ENCODE measurements around the gene DOK7.

DNA sequence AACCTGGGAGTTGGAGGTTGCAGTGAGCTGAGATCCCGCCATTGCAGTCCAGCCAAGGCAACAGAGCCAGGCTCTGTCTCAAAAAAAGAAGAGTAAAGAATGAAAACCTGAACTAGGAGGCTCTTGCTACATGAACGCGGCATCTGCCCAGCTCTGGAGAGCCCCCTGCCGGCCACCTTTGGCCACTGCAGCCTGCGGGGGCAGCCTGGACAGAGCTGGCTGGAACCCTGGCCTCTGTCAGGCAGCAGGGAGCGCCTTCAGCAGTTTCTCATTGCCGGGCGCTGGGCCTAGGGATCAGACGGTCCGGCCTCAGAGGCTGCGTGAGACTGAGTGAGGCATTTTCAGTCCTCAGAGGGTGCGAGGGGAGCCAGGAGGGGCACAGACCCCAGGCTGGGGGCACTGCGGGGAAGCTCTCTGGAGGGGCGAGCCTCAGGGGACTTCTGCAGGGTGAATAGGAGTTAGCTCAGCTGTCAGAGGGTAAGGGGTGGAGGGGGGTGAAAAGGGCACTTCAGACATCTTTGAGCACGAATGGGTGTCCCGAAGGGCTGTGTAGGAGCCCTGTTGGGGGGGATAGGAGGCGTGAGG lies 17.5 kb downstream of the DOK7 start:
- TF ChIP-seq, protein P1, sequence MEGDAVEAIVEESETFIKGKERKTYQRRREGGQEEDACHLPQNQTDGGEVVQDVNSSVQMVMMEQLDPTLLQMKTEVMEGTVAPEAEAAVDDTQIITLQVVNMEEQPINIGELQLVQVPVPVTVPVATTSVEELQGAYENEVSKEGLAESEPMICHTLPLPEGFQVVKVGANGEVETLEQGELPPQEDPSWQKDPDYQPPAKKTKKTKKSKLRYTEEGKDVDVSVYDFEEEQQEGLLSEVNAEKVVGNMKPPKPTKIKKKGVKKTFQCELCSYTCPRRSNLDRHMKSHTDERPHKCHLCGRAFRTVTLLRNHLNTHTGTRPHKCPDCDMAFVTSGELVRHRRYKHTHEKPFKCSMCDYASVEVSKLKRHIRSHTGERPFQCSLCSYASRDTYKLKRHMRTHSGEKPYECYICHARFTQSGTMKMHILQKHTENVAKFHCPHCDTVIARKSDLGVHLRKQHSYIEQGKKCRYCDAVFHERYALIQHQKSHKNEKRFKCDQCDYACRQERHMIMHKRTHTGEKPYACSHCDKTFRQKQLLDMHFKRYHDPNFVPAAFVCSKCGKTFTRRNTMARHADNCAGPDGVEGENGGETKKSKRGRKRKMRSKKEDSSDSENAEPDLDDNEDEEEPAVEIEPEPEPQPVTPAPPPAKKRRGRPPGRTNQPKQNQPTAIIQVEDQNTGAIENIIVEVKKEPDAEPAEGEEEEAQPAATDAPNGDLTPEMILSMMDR (IDR thresholded peaks at IDR 0.05 in 4 of 5, conservative IDR thresholded peaks at IDR 0.05 in 1 of 5): peak; percentile 98 to 100 (median 99)
- TF ChIP-seq POLR2A (IDR thresholded peaks at IDR 0.05): peak in 1 of 2 donors; percentile 14
